Kidney tubule cell (primary cell): ENCODE data around the gene NCSTN.

Experiments
- DNase-seq: peaks from one replicate; pipeline ENCODE4 v3.0.0-alpha.2; 2018; ENCODE audit warnings: low spot score

NCSTN gene

DNA sequence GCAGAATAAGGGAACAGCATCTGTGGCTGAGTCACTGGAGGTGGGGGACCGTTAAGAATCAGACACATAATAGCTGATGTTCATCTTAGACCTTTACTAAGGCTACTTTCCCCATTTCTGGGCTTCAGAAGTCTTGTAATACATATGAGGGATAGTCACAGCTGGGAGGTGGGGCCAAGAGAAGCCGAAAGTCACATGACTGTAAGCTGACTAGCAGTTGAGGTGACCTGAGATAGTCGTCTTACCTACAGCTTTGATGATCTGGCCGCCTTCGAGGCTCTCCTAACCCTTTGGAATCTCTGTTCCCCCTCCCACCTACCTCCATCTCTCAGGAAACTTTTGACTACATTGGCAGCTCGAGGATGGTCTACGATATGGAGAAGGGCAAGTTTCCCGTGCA, 9.4 kb downstream of the NCSTN start:
- DNase-seq, result no peak

DNA sequence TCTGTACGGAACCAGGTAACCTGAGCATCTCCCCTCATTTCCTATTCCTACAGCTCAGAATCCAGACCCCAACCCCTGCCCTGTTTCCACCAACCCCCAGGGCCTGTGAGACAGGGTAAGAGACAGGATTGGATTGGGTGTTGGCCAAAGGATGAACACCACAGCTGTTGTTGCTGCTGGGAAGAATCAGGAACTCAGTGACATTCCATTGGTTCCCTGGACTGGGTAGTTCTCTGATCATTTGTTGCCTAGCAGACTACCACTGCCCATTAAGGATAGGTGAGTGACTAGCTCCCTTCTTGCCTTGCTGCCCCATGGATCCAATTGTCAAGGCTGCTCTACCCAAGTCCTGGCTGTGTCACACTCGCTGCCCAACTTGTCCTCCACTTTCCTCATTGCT, 10.0 kb downstream of the NCSTN start:
- no peak for DNase-seq

DNA sequence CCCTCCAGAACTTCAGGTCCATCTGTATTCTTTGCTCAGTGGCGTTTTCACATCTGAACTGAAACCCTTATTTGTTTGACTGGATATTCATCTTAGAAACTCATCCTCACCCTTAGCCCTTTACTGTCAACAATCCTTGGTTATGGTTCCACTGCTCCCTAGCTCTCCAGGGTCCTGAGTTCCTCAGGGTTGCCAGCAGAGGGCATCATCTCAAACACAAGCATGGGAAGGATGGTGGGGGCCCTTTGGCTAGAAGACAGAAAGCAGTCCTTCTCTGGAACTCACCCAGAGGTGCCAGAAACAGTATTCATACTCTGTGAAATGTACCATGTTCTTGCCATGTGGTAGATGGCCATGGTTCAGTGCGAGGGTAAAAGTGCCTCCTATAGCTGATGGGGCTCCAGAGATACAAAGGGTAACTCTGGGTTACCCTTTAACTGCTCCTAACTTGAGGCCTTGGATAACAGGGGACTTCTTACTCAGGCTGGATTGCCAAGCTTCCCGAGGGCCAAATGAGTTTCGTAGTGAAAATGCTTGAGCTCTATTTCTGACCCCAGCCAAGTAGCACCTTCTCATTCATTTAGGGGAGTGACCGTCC, 11.3 kb downstream of the NCSTN start:
- peak; percentile 28 for DNase-seq

- DNase-seq, result no peak
Measured at GRCh38 chr1:160357286-160358002, 14.3 kb downstream of the NCSTN start.

GRCh38 chr1:160358073-160358472, 14.9 kb downstream of the NCSTN start:
- DNase-seq, result no peak

DNA sequence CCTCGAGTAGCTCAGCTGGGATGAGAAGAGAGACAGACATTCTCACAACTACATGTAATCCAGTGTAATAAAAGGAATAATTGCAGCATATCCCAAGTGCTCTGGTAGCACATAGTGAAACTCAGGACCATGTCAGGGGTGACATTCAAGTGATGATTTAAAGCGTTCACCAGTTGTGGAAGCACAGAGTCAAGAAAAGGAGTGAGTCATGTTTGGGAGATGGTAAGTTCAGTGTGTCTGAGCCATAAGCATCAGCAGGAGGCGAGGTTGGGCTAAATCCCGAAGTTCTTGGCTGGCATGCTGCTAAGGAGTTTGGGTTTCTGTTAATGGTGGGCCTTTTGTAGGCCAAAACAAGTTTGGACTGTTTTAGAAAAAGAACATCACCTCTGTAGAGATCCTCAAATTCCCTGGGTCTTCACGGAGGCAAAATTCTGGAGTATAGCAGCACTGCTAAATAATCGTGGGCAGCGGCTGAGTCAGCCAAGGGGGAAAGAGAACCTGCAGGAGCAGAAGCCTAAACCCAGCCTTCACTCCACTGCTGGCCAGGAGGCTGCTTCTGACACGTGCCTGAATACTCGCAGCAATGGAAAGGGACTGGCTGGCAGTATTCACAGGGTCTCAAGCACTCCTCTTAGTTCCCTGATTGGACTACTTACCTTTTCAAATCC, 16.5 kb downstream of the NCSTN start:
- DNase-seq, result no peak

- DNase-seq, result no peak
Measured at GRCh38 chr1:160360227-160360695, 17.1 kb downstream of the NCSTN start.

DNA sequence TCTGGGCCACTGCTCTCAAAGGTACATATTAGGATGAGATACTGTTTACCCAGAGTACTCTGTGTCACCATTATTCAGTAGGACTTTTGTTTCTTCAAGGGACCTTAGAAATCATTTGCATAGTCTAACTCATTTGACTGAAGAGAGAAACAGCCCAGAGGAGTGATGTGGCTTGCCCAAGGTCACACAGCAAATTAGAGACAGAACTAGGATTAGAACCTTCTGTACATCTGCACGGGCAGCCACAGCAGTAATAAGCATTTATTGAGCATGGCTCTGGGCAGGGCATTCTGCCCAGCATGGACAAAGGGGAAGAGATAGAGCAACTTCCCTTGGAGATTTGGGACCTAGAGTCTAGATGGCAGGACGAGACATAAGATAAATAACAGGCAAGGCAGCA, 18.0 kb downstream of the NCSTN start:
- DNase-seq, result no peak

DNA sequence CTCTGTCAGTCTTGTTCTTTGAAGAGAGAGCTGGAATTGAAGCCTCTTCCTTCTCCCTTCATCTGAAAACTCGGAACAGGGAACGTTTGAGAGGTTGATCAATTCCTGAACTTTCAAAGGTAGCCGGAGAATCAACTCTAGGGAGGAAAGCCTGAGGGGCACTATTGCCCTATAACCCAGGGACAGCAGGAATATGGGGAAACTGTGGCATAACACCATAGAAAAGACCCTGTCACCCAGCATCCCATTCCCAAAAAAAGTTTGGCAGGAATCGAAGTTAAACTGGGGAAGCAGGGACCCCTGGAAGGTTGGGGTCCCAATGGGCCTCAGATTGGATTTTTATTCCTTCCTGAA, 18.6 kb downstream of the NCSTN start:
- DNase-seq, result no peak

DNA sequence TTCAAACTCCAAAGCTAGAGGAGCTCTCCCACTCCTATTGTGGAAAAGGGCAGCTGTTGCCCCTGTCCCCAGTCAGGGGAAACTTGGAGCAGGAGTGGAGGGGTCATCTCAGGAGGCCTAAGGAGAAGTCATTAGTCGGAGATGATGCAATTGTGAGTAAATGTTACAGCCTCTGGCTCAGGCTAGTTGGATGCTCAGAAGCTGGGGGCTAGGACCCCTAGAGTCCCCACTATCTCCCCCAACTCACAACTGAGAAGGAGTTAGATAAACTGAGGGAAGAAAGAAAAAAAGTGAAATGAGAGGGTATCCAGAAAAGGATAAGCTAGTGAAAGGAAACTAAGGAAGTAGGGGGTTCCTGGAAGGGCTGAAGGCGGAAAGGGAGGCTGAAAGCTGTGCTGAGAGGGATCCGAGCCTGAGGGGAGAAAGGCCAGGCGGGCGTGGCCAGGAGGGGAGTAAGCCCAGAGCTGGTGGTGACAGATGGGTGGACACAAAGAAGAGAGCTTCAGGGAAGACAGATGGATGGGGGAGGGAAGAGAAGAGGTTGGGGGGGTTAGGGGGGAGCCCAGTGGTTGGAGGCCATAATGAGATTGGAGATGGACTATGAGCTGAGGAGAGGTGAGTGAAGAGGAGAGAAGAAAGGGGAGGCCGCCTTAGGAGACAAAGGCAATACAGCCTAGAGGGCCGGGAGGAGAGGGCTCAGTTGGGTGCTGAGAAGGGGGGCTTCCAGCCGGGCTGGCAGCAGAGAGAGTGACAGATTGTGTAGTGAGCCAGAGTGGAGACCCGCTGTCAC, 19.2 kb downstream of the NCSTN start:
- DNase-seq, result no peak

DNA sequence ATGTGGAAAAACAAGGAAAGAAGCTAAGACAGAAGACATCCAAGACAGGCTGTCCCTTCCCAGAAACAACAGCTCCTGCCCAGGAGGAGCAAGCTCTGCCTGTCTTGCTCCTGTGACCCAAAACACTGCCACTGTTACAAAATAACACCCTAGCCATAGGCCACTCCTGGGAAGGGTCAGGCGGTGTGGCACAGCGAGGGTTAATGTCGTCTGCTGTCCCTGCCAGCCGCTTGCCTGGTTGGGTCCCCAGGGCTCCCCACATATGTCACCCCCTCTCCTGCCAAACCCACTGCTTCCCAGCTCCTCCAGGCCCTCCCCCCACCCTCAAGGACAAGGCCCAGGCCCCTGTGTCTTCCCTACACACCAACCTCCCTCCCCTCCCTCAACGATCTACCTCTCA, 19.8 kb downstream of the NCSTN start:
- no peak for DNase-seq

GRCh38 chr1:160363951-160364735, 21.0 kb downstream of the NCSTN start:
- no peak for DNase-seq

GRCh38 chr1:160365325-160365724, 22.1 kb downstream of the NCSTN start:
- no peak for DNase-seq

DNA sequence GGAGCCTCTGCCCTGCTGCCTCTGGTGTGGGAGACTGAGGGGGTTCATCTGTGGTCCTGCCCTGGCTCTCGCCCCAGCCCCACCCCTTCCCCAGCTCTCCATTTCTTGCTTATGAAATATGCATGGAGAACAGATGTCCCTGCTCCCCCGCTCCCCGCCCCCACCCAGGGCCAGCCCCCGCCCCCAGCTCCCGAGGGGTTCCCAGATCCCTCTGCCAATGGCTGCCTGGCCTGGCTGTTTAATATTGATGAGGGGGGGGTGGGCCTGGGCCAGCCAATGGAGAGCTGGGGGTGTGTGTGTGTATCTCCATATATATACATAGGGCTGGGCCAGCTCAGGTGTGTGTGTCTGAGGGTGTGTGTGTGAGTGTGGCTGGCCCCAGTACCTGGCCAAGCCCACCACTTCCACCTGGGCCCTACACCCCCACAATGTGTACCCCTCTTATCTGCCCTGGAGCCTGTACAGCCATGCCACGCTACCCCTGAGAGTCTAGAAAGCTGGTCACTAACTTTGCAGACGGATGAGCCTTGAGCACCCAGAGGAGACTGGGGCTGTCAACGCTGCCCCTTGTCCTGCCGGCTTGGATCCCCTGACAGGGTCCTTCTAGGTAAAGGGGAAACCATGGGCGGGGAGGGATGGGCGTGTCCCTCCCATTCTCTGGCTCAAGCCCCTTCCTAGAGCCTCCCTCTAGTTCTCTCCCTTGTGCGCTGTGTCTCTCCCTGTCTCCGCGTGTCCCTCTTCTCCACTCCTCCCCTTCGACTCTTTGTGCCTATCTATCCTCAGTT, 23.7 kb downstream of the NCSTN start, which contains the start of gene NHLH1:
Gene NHLH1, plus strand, starts transcription at position 341 of the 785 bp plus-strand sequence. CDS start 3,661 bp downstream, outside the sequence.
- DNase-seq, result no peak

GRCh38 chr1:160367516-160367900, 24.3 kb downstream of the NCSTN start:
- DNase-seq, result no peak

- no peak for DNase-seq
Measured at GRCh38 chr1:160367934-160368923, 25.0 kb downstream of the NCSTN start.

GRCh38 chr1:160369087-160369486, 25.9 kb downstream of the NCSTN start:
- DNase-seq, result no peak

DNA sequence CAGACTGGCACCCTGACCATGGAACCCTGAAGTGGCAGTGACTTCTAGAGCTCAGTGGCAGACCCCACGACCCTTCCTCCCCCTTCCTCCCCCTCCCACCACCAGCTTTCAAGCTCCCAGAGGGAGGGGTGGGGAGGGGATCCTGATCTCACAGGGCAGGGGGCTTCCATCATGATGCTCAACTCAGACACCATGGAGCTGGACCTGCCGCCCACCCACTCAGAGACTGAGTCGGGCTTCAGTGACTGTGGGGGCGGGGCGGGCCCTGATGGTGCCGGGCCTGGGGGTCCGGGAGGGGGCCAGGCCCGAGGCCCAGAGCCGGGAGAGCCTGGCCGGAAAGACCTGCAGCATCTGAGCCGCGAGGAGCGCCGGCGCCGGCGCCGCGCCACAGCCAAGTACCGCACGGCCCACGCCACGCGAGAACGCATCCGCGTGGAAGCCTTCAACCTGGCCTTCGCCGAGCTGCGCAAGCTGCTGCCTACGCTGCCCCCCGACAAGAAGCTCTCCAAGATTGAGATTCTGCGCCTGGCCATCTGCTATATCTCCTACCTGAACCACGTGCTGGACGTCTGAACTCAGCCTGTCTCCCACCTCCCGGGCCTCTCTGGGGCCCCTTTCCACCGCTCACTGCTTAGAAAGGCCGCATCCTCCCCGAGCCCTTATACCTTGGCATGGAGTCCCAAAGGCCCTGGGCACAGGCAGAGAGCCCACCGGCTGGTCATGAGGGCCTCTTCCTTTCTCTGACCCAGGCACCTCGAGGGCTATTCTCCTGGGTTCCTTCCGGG, 27.6 kb downstream of the NCSTN start:
- no peak for DNase-seq

DNA sequence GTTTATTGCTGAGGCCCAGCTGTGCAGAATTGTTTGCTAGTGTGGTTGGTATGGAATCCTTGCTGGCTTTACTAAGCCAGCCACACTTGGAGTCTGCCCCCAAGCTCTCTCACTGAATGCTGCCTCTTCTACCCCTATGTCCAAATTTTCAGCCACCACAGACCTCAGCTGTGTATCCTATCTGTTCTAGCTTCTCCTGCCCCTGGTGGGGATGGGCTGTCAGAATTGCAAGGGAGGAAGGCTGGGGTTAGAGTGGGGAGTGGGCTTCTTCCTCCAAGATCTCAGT, 28.1 kb downstream of the NCSTN start:
- DNase-seq, result no peak
